NCI-H187 treated with DMSO at 0.1 percent for 48 hours (cell line): ENCODE results near the gene PLK1.
"Not testable (repeated sequence)": the region's sequence is repeated elsewhere in the genome, so short reads cannot be mapped to it uniquely, and the experiment has no call there.

Experiments
- DNase-seq: peaks from one replicate; lab custom pipeline; 2025; lab: John Stamatoyannopoulos, UW

PLK1 gene

GRCh38 chr16:23678430-23679273 is at the start of gene PLK1:
PLK1 (plus strand) TSS chr16:23678889; CDS start chr16:23678933, 44 bp downstream.
- DNase-seq, result no peak

- DNase-seq, result no peak
Measured at GRCh38 chr16:23629516-23629915, 49.2 kb upstream of the PLK1 start.

- DNase-seq, result not testable (repeated sequence)
Measured at GRCh38 chr16:23631874-23632273, 46.8 kb upstream of the PLK1 start.

GRCh38 chr16:23634461-23635036 is 44.1 kb upstream of the PLK1 start:
- DNase-seq, result no peak

- no peak for DNase-seq
Measured at GRCh38 chr16:23635958-23636357, 42.7 kb upstream of the PLK1 start.

- DNase-seq, result no peak
Measured at GRCh38 chr16:23640615-23640930, 38.1 kb upstream of the PLK1 start.

GRCh38 chr16:23640931-23641765 is 37.5 kb upstream of the PLK1 start, which contains the start of the genes DCTN5 and PALB2:
DCTN5 (plus strand) TSS chr16:23641466; CDS start chr16:23641543, 77 bp downstream.
PALB2 (minus strand) TSS chr16:23641310; CDS start chr16:23641157, 153 bp downstream.
- DNase-seq, result peak; percentile 44

GRCh38 chr16:23642246-23642774 is 36.4 kb upstream of the PLK1 start:
- DNase-seq, result no peak

- no peak for DNase-seq
Measured at GRCh38 chr16:23650674-23651416, 27.8 kb upstream of the PLK1 start.

GRCh38 chr16:23651943-23652468 is 26.7 kb upstream of the PLK1 start:
- no peak for DNase-seq

GRCh38 chr16:23663918-23664317 is 14.8 kb upstream of the PLK1 start:
- no peak for DNase-seq

GRCh38 chr16:23666571-23667354 is 11.9 kb upstream of the PLK1 start:
- no peak for DNase-seq

GRCh38 chr16:23667355-23667659 is 11.4 kb upstream of the PLK1 start:
- no peak for DNase-seq

GRCh38 chr16:23668225-23668624 is 10.5 kb upstream of the PLK1 start:
- DNase-seq, result no peak

- no peak for DNase-seq
Measured at GRCh38 chr16:23668873-23669272, 9.8 kb upstream of the PLK1 start.

- DNase-seq, result no peak
Measured at GRCh38 chr16:23670137-23670776, 8.4 kb upstream of the PLK1 start.

- no peak for DNase-seq
Measured at GRCh38 chr16:23673971-23674614, 4.6 kb upstream of the PLK1 start.

GRCh38 chr16:23676924-23677480 is 1.7 kb upstream of the PLK1 start:
- no peak for DNase-seq

GRCh38 chr16:23679274-23679985 is 741 bp downstream of the PLK1 start:
- no peak for DNase-seq
